Fibroblast of lung (primary cell): ENCODE results near the gene AKT1S1. TPM values are rescaled to one million over a fixed set of nuclear protein-coding genes. Genes with fewer than 3 reads are reported as not detected.

Source experiments
- DNase-seq, 2 donors: peaks; one replicate each; pipeline versions ENCODE4 v3.0.0 to v3.0.0-alpha.2; 2010; ENCODE audit warnings: low read depth in 2 of 2
- H2AFZ ChIP-seq: 2 replicates; pipeline ENCODE4 v1.5.1; 2012; ENCODE audit warnings: low read length, control low read depth, inconsistent platforms
- H3K27ac ChIP-seq: 2 replicates; pipeline ENCODE4 v1.5.1; 2011; ENCODE audit warnings: low read length, control low read depth; ENCODE audit not compliant: insufficient read depth
- H3K27me3 ChIP-seq: 2 replicates; pipeline ENCODE4 v1.5.1; 2011; ENCODE audit warnings: mild to moderate bottlenecking, low read length; ENCODE audit not compliant: control insufficient read depth, insufficient read depth
- H3K36me3 ChIP-seq: 2 replicates; pipeline ENCODE4 v1.5.1; 2011; ENCODE audit warnings: low read length; ENCODE audit not compliant: control insufficient read depth, insufficient read depth
- H3K4me1 ChIP-seq: 2 replicates; pipeline ENCODE4 v1.5.1; 2011; ENCODE audit warnings: low read length; ENCODE audit not compliant: control insufficient read depth, insufficient read depth; ENCODE audit errors: extremely low read depth
- H3K4me2 ChIP-seq: 2 replicates; pipeline ENCODE4 v1.5.1; 2011; ENCODE audit warnings: low read length, control low read depth; ENCODE audit not compliant: insufficient read depth; ENCODE audit errors: extremely low read depth
- H3K4me3 ChIP-seq, 4 experiments: fragments of 200-600 bp in 1 of 4; sonication (generic) in 1 of 4; replicated peaks in 1 of 4; 2 replicates each; pipeline ENCODE4 v1.5.1; 2011 to 2016; ENCODE audit warnings: low read length in 4 of 4, low read depth in 3 of 4, mild to moderate bottlenecking in 3 of 4, control low read depth in 2 of 4, inconsistent platforms in 1 of 4, mixed read lengths in 1 of 4; ENCODE audit not compliant: insufficient read depth in 1 of 4; ENCODE audit errors: control extremely low read depth in 1 of 4
- H3K79me2 ChIP-seq: 2 replicates; pipeline ENCODE4 v1.5.1; 2012; ENCODE audit warnings: mild to moderate bottlenecking, low read length, inconsistent platforms; ENCODE audit not compliant: control insufficient read depth, insufficient read depth
- H3K9ac ChIP-seq: 2 replicates; pipeline ENCODE4 v1.5.1; 2011; ENCODE audit warnings: mild to moderate bottlenecking, low read length, control low read depth; ENCODE audit not compliant: insufficient read depth
- H3K9me3 ChIP-seq: 2 replicates; pipeline ENCODE4 v1.5.1; 2012; ENCODE audit warnings: low read depth, low read length; ENCODE audit not compliant: control insufficient read depth, insufficient read depth
- H4K20me1 ChIP-seq: 2 replicates; pipeline ENCODE4 v1.5.1; 2011; ENCODE audit warnings: low read length; ENCODE audit not compliant: control insufficient read depth, insufficient read depth; ENCODE audit errors: extremely low read depth
- CTCF ChIP-seq, 2 donors: IDR thresholded peaks in 1 of 2; conservative IDR thresholded peaks in 1 of 2; 1 replicate in 1 of 2; 2 replicates in 1 of 2; pipeline ENCODE4 v1.5.1; 2011 to 2012; ENCODE audit warnings: low read length in 2 of 2, control low read depth in 1 of 2, inconsistent platforms in 1 of 2, low read depth in 1 of 2, mild to moderate bottlenecking in 1 of 2
- EZH2 ChIP-seq: IDR thresholded peaks from 2 replicates; pipeline ENCODE4 v1.5.1; 2012; ENCODE audit warnings: low read length, control low read depth, mild to moderate bottlenecking; ENCODE audit errors: missing control alignments
- polyA plus RNA-seq, 2 donors: library from polyadenylated mRNA; depleted of rRNA in 1 of 2; stranded (reverse) in 1 of 2; unstranded in 1 of 2; fragments of >200 nt; gene quantifications; 2 replicates each; pipeline ENCODE4 v1.2.1, GENCODE V29; 2011 to 2012; ENCODE audit warnings: missing spikeins in 1 of 2
- total RNA-seq: library from RNA; depleted of rRNA; stranded (reverse); fragments of >200 nt; gene quantifications from 2 replicates; pipeline ENCODE4 v1.2.1, GENCODE V29; 2014

The AKT1S1 gene
- total and polyA plus RNA-seq, 2 donors (not counting 1 experiment from before 2014, with no cell fraction given), result 12.2 to 37.4 TPM

- Histone ChIP-seq H3K79me2 (peaks cover 13% of the 10 kb centered on the region), H3K27me3 (no peaks in the 10 kb centered on the region), H4K20me1 (peaks cover 2% of the 10 kb centered on the region), H3K9me3 (no peaks in the 10 kb centered on the region), H3K9ac (no peak overlapping the region), H3K36me3 (no peaks in the 10 kb centered on the region), H3K27ac (no peak overlapping the region), H3K4me3 (no peak overlapping the region), H3K4me2 (peak overlapping the region; percentile 11), H2AFZ (no peak overlapping the region), H3K4me1 (peaks cover 10% of the 10 kb centered on the region)
- peak; percentile 90 to 93 for DNase-seq
- TF ChIP-seq CTCF (conservative IDR thresholded peaks at IDR 0.05 in 1 of 2, IDR thresholded peaks at IDR 0.05 in 1 of 2; ENCODE audit: low read depth in 1 of 2, low read length in 2 of 2) (no peak), EZH2 (no peak)
Measured at GRCh38 chr19:49847731-49848696, 29.1 kb downstream of the AKT1S1 start.

GRCh38 chr19:49846408-49846807 lies 30.7 kb downstream of the AKT1S1 start:
- no peaks in the 10 kb centered on the region for H3K27me3 ChIP-seq
- H3K9ac ChIP-seq, result no peak overlapping the region
- no peak overlapping the region for H2AFZ ChIP-seq
- no peak overlapping the region for H3K27ac ChIP-seq
- no peak overlapping the region for H3K4me3 ChIP-seq
- DNase-seq, result no peak
- H3K79me2 ChIP-seq, result no peaks in the 10 kb centered on the region
- no peaks in the 10 kb centered on the region for H3K9me3 ChIP-seq
- H4K20me1 ChIP-seq, result no peaks in the 10 kb centered on the region
- H3K36me3 ChIP-seq, result no peaks in the 10 kb centered on the region
- TF ChIP-seq EZH2, result no peak
- no peak for TF ChIP-seq CTCF (conservative IDR thresholded peaks at IDR 0.05 in 1 of 2, IDR thresholded peaks at IDR 0.05 in 1 of 2; ENCODE audit: low read depth in 1 of 2, low read length in 2 of 2)
- peaks cover 4% of the 10 kb centered on the region for H3K4me1 ChIP-seq
- H3K4me2 ChIP-seq, result no peak overlapping the region

GRCh38 chr19:49845414-49845813 lies 31.7 kb downstream of the AKT1S1 start:
- no peaks in the 10 kb centered on the region for H3K27me3 ChIP-seq
- peaks cover 3% of the 10 kb centered on the region for H3K4me1 ChIP-seq
- no peak overlapping the region for H2AFZ ChIP-seq
- H3K4me2 ChIP-seq, result no peak overlapping the region
- H3K27ac ChIP-seq, result no peak overlapping the region
- peak in 1 of 2 donors; percentile 19 for TF ChIP-seq CTCF (conservative IDR thresholded peaks at IDR 0.05 in 1 of 2, IDR thresholded peaks at IDR 0.05 in 1 of 2; ENCODE audit: low read depth in 1 of 2, low read length in 2 of 2)
- no peak for TF ChIP-seq EZH2
- H3K4me3 ChIP-seq, result no peak overlapping the region
- H3K79me2 ChIP-seq, result no peaks in the 10 kb centered on the region
- no peaks in the 10 kb centered on the region for H3K36me3 ChIP-seq
- peak in 1 of 2 donors; percentile 43 for DNase-seq
- H3K9ac ChIP-seq, result no peak overlapping the region
- no peaks in the 10 kb centered on the region for H3K9me3 ChIP-seq
- H4K20me1 ChIP-seq, result no peaks in the 10 kb centered on the region
